Activated CD8-positive, alpha-beta T cell treated with anti-CD3 and anti-CD28 coated beads for 36 hours (primary cell): Measurements from ENCODE around the gene CNN2. TPM values are rescaled to one million over a fixed set of nuclear protein-coding genes. Genes with fewer than 3 reads are reported as not detected.

Experiments used
- ATAC-seq: fragments of 200-7000 bp; cut with Tn5 transposase; one replicate; pipeline ENCODE4 v1.10.0; 2021; ENCODE audit warnings: mild to moderate bottlenecking, moderate library complexity
- CTCF ChIA-PET: fragments of 350-600 bp; sonication (Branson Sonifier 250); formaldehyde crosslinking; loops from one replicate; lab custom pipeline; 2021; ENCODE audit warnings: antibody characterized with exemption; lab: Charles Lee
- POLR2A ChIA-PET: fragments of 350-600 bp; sonication (Branson Sonifier 250); formaldehyde crosslinking; loops from one replicate; lab custom pipeline; 2021; ENCODE audit warnings: antibody characterized with exemption; lab: Charles Lee
- DNase-seq: peaks from one replicate; pipeline ENCODE4 v3.0.0-alpha.2; 2020
- H3K27ac Mint-ChIP-seq: one replicate; pipeline ENCODE4 v1.8.0; 2021; ENCODE audit warnings: mild to moderate bottlenecking, mixed read lengths
- H3K27me3 Mint-ChIP-seq: one replicate; pipeline ENCODE4 v1.8.0; 2021; ENCODE audit warnings: mixed read lengths
- H3K36me3 Mint-ChIP-seq: one replicate; pipeline ENCODE4 v1.8.0; 2021; ENCODE audit warnings: low read depth, mixed read lengths
- H3K4me1 Mint-ChIP-seq: one replicate; pipeline ENCODE4 v1.8.0; 2021; ENCODE audit warnings: low read depth, mixed read lengths
- H3K4me3 Mint-ChIP-seq: one replicate; pipeline ENCODE4 v1.8.0; 2021; ENCODE audit warnings: mild to moderate bottlenecking, moderate library complexity, mixed read lengths
- H3K9me3 Mint-ChIP-seq: one replicate; pipeline ENCODE4 v1.8.0; 2021; ENCODE audit warnings: mixed read lengths
- CTCF ChIP-seq: fragments of 200-600 bp; IDR thresholded peaks from one replicate; pipeline ENCODE4 v1.8.0; 2022; ENCODE audit warnings: antibody characterized with exemption, mild to moderate bottlenecking
- intact Hi-C: fragments of 100-400 bp; cut with micrococcal nuclease; formaldehyde crosslinking; loops from one replicate; pipeline ENCODE4 v1.10.0; 2022
- total RNA-seq, 2 experiments: library from RNA; stranded (reverse); gene quantifications; one replicate each; pipeline ENCODE4 v1.2.3, GENCODE V29; 2021

Gene CNN2
- total RNA-seq, 2 experiments from 2014 or later = 97.4 to 98.3 TPM

- H3K27me3 Mint-ChIP-seq = no peaks in the 10 kb centered on the region
- DNase-seq (no peak), ATAC-seq (no peak)
- intact Hi-C loops = no loop called here
- no peaks in the 10 kb centered on the region for H3K9me3 Mint-ChIP-seq
- peak overlapping the region; percentile 84 for H3K27ac Mint-ChIP-seq
- H3K4me3 Mint-ChIP-seq = peak overlapping the region; percentile 71
- CTCF ChIA-PET = interaction anchor here (1.0 to 1.6 kb wide), 2 partner anchors 172 to 194 kb away, joined by 3 read pairs; no protein-coding TSS in a partner anchor
- H3K4me1 Mint-ChIP-seq = peaks cover 53% of the 10 kb centered on the region
- POLR2A ChIA-PET = interaction anchor here (0.8 to 12.2 kb wide), 9 partner anchors 8 to 47 kb away, joined by 3 to 148 read pairs (median 4); partner anchors contain the start of gene CNN2
- H3K36me3 Mint-ChIP-seq = peaks cover 63% of the 10 kb centered on the region
- no peak for TF ChIP-seq CTCF
Observed at GRCh38 chr19:1072371-1073015, 46.1 kb downstream of the CNN2 start.

DNA sequence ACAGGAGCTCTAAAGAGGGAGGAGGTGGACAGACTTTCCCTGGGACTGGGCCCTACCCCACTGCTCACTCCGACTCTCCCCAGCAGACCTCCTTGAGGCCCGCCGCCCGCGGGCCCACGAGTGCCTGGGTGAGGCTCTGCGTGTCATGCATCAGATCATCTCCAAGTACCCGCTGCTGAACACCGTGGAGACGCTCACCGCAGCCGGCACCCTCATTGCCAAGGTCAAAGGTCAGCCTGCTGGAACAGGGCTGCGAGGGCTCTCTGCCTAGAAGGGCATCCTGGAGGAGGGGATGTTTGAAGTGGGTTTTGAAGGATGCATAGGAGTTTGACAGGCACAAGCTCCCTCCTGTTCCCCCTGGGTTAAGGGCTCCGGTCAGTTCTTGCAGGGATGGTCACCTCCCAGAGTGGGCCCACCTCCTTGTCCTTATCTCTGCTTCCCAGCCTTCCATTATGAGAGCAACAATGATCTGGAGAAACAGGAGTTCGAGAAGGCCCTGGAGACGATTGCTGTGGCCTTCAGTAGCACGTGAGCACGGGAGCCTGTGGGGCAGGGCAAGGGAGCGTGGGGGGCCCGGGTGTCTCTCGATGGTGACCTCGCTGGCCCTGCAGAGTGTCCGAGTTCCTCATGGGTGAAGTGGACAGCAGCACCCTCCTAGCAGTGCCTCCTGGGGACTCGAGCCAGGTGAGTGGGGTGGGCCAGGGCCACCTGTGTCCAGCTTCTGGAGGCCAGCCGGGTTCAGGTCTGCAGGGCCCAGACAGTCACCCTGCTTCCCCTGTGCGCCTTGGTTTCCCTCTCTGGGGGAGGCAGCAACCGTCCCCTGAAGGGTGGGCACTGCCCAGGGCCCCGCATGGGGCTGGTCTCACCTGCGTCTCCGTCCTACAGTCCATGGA lies 46.9 kb downstream of the CNN2 start:
- ChIA-PET CTCF (interaction anchor here (1.0 to 1.6 kb wide), 3 partner anchors 8 to 193 kb away, joined by 3 to 4 read pairs (median 3); no protein-coding TSS in a partner anchor), POLR2A (interaction anchor here (0.8 to 12.2 kb wide), 9 partner anchors 7 to 59 kb away, joined by 3 to 148 read pairs (median 4); no protein-coding TSS in a partner anchor)
- peaks cover 60% of the 10 kb centered on the region for H3K4me1 Mint-ChIP-seq
- no peak overlapping the region for H3K4me3 Mint-ChIP-seq
- no peak for TF ChIP-seq CTCF
- no peaks in the 10 kb centered on the region for H3K27me3 Mint-ChIP-seq
- no peaks in the 10 kb centered on the region for H3K9me3 Mint-ChIP-seq
- no peak overlapping the region for H3K27ac Mint-ChIP-seq
- intact Hi-C loops = no loop called here
- peaks cover 67% of the 10 kb centered on the region for H3K36me3 Mint-ChIP-seq
- ATAC-seq = no peak
- DNase-seq = peak; percentile 47

- H3K9me3 Mint-ChIP-seq = no peaks in the 10 kb centered on the region
- H3K27ac Mint-ChIP-seq = peak overlapping the region; percentile 69
- H3K4me1 Mint-ChIP-seq = peaks cover 58% of the 10 kb centered on the region
- peak overlapping the region; percentile 33 for H3K4me3 Mint-ChIP-seq
- intact Hi-C loops = no loop called here
- ChIA-PET POLR2A (interaction anchor here (0.8 to 12.2 kb wide), 4 partner anchors 14 to 58 kb away, joined by 4 to 148 read pairs (median 6); partner anchors contain the start of genes GPX4 and RNU6-2), CTCF (interaction anchor here (1.1 to 1.8 kb wide), 4 partner anchors 9 to 192 kb away, joined by 4 to 5 read pairs (median 4); no protein-coding TSS in a partner anchor)
- no peak for ATAC-seq
- peaks cover 62% of the 10 kb centered on the region for H3K36me3 Mint-ChIP-seq
- no peak for DNase-seq
- no peaks in the 10 kb centered on the region for H3K27me3 Mint-ChIP-seq
- TF ChIP-seq CTCF = no peak
Observed at GRCh38 chr19:1073956-1074517, 47.6 kb downstream of the CNN2 start.

- intact Hi-C loops = loop anchor here (5.0 kb wide), 1 partner anchor 47 kb away; the partner anchor contains the start of gene CNN2
- no peaks in the 10 kb centered on the region for H3K9me3 Mint-ChIP-seq
- H3K27me3 Mint-ChIP-seq = no peaks in the 10 kb centered on the region
- H3K4me3 Mint-ChIP-seq = peak overlapping the region; percentile 24
- peak; percentile 32 for ATAC-seq
- ChIA-PET POLR2A (interaction anchor here (0.6 to 12.2 kb wide), 7 partner anchors 7 to 58 kb away, joined by 3 to 148 read pairs (median 5); partner anchors contain the start of genes ARHGAP45, CNN2, GPX4 and RNU6-2), CTCF (interaction anchor here (0.6 to 1.8 kb wide), 7 partner anchors 10 to 192 kb away, joined by 3 to 5 read pairs (median 4); partner anchors contain the start of gene RNU6-2)
- TF ChIP-seq CTCF = no peak
- peak; percentile 92 for DNase-seq
- H3K4me1 Mint-ChIP-seq = peaks cover 58% of the 10 kb centered on the region
- H3K36me3 Mint-ChIP-seq = peaks cover 59% of the 10 kb centered on the region
- H3K27ac Mint-ChIP-seq = peak overlapping the region; percentile 83
Observed at GRCh38 chr19:1074544-1075283, 48.3 kb downstream of the CNN2 start.
